Stimulated activated CD8-positive, alpha-beta memory T cell treated with anti-CD3 and anti-CD28 coated beads, Interleukin-15, amount 100 ng/mL, for 1 hour (primary cell): ENCODE measurements around the gene PLSCR4.
"Not testable (repeated sequence)": the region's sequence is repeated elsewhere in the genome, so short reads cannot be mapped to it uniquely, and the experiment has no call there.

Experiments used
- DNase-seq: peaks from one replicate; pipeline ENCODE4 v3.0.0-alpha.2; 2020; ENCODE audit warnings: low read depth

PLSCR4 gene

GRCh38 chr3:146250449-146251382, at the start of gene PLSCR4:
Gene PLSCR4 (minus strand): TSS chr3:146251105. CDS start chr3:146222071, 29,034 bp downstream.
- no peak for DNase-seq

- not testable (repeated sequence) for DNase-seq
Measured at GRCh38 chr3:146293401-146293800, 42.5 kb upstream of the PLSCR4 start.

- no peak for DNase-seq
Measured at GRCh38 chr3:146283781-146284445, 33.0 kb upstream of the PLSCR4 start.

GRCh38 chr3:146280864-146281263, 30.0 kb upstream of the PLSCR4 start:
- no peak for DNase-seq

GRCh38 chr3:146279951-146280350, 29.0 kb upstream of the PLSCR4 start:
- no peak for DNase-seq

- DNase-seq: no peak
Measured at GRCh38 chr3:146279013-146279412, 28.1 kb upstream of the PLSCR4 start.

- no peak for DNase-seq
Measured at GRCh38 chr3:146277953-146278631, 27.2 kb upstream of the PLSCR4 start.

GRCh38 chr3:146275476-146275875, 24.6 kb upstream of the PLSCR4 start:
- no peak for DNase-seq

GRCh38 chr3:146274833-146275232, 23.9 kb upstream of the PLSCR4 start:
- DNase-seq: no peak

GRCh38 chr3:146273721-146274407, 23.0 kb upstream of the PLSCR4 start:
- DNase-seq: no peak

GRCh38 chr3:146271180-146271579, 20.3 kb upstream of the PLSCR4 start:
- no peak for DNase-seq

- DNase-seq: no peak
Measured at GRCh38 chr3:146269271-146269670, 18.4 kb upstream of the PLSCR4 start.

- DNase-seq: no peak
Measured at GRCh38 chr3:146268535-146269219, 17.8 kb upstream of the PLSCR4 start.

GRCh38 chr3:146265720-146266119, 14.8 kb upstream of the PLSCR4 start:
- no peak for DNase-seq

GRCh38 chr3:146262371-146263110, 11.6 kb upstream of the PLSCR4 start:
- no peak for DNase-seq

GRCh38 chr3:146259880-146260589, 9.1 kb upstream of the PLSCR4 start:
- no peak for DNase-seq

GRCh38 chr3:146256851-146257486, 6.1 kb upstream of the PLSCR4 start:
- DNase-seq: no peak

GRCh38 chr3:146252445-146252844, 1.5 kb upstream of the PLSCR4 start:
- DNase-seq: not testable (repeated sequence)

GRCh38 chr3:146249921-146250320, 984 bp downstream of the PLSCR4 start:
- no peak for DNase-seq

- no peak for DNase-seq
Measured at GRCh38 chr3:146247911-146248310, 3.0 kb downstream of the PLSCR4 start.
